Measurements from ENCODE around the gene IL22RA2. TPM values are rescaled to one million over a fixed set of nuclear protein-coding genes. Genes with fewer than 3 reads are reported as not detected.
A peak's percentile ranks its signal among the peaks of the same experiment; 100 is the strongest.

IL22RA2 gene
- total and polyA plus RNA-seq, 2 of the 13 experiments (the other 11 are each of a cell fraction or from before 2014, with no cell fraction given) = not detected

GRCh38 chr6:137134483-137134882 is 39.0 kb downstream of the IL22RA2 start:
- no peak for FAIRE-seq
- no peak for TF ChIP-seq ZNF776 (CRISPR knock-in tag; IDR thresholded peaks at IDR 0.05)
- TF ChIP-seq ZNF160 (CRISPR knock-in tag; IDR thresholded peaks at IDR 0.05) = peak; percentile 70; the same call in 1 of the 2 replicates
- in situ Hi-C loops (cut with HindIII; ENCODE audit: extremely low pct_ligation_motif_present, low pct_unique_long_range_greater_than_20kb) (no loop called here), intact Hi-C loops (cut with micrococcal nuclease; ENCODE audit: unreplicated experiment) (no loop called here)
- no peak overlapping the region for H3K27ac ChIP-seq (ENCODE audit: extremely low read length, insufficient read depth, low read length)
- no peak for DNase-seq (ENCODE audit: low spot score)
- ChIA-PET CTCF (ENCODE audit: low intra/inter-chr PET ratio, low total read pairs) (no interaction called here), POLR2A (no interaction called here)
- no peaks in the 10 kb centered on the region for H3K36me3 ChIP-seq (replicated peaks in 1 of 2; ENCODE audit: control insufficient read depth in 1 of 2, insufficient read depth in 2 of 2, low read length in 2 of 2)
- no peak overlapping the region for H2AFZ ChIP-seq (ENCODE audit: low read length)
- H4K20me1 ChIP-seq (ENCODE audit: insufficient read depth, low read length) = no peaks in the 10 kb centered on the region
- no peaks in the 10 kb centered on the region for H3K79me2 ChIP-seq (ENCODE audit: insufficient read depth, low read length)
- no TSS peak for BruUV-seq (replicated peaks)
- ATAC-seq = no peak
- no peak overlapping the region for H3K4me3 ChIP-seq (replicated peaks in 1 of 3; ENCODE audit: insufficient read depth in 1 of 3, low read depth in 2 of 3, low read length in 3 of 3)
- peaks cover 12% of the 10 kb centered on the region; the same call in 1 of the 2 replicates for H3K9me3 ChIP-seq (ENCODE audit: low read length)
- no peaks in the 10 kb centered on the region for H3K4me1 ChIP-seq (ENCODE audit: insufficient read depth, low read length)
- H3K4me2 ChIP-seq (ENCODE audit: low read depth, low read length) = no peak overlapping the region
- H3K9ac ChIP-seq (ENCODE audit: insufficient read depth, low read depth, low read length) = no peak overlapping the region
- WGBS (ENCODE audit: low lambda C conversion rate) = 0% methylated on average over 1 of the region's 1 CpG
- peaks cover 1 to 8% of the 10 kb centered on the region in 2 experiments; a peak in 2 of 5 replicates for H3K27me3 ChIP-seq (ENCODE audit: control insufficient read depth in 1 of 2, insufficient read depth in 2 of 2, low read length in 2 of 2)

DNA sequence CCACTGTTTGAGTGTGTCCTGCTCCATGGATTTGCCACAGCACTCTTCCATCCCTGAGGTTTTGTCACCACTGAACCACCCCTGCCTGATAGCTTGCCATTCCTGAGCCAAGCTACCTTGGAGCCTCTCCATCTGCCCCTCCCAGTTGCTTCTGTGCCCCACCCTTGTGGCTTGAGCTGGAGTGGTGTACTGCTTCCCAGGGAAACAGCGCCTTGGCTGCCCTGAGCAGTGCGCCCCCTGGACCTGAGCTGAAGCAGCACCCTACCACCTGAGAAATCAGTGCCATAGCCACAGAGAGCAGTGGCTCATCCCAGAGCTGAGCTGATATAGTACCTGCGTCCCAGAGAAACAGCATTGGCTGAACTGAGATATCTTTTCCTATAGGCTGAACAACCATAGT is 40.3 kb downstream of the IL22RA2 start:
- H3K4me3 ChIP-seq (replicated peaks in 1 of 3; ENCODE audit: insufficient read depth in 1 of 3, low read depth in 2 of 3, low read length in 3 of 3) = no peak overlapping the region
- peak; percentile 71 for ATAC-seq
- no TSS peak for BruUV-seq (replicated peaks)
- H2AFZ ChIP-seq (ENCODE audit: low read length) = no peak overlapping the region
- H3K4me2 ChIP-seq (ENCODE audit: low read depth, low read length) = no peak overlapping the region
- no peak overlapping the region for H3K27ac ChIP-seq (ENCODE audit: extremely low read length, insufficient read depth, low read length)
- in situ Hi-C loops (cut with HindIII; ENCODE audit: extremely low pct_ligation_motif_present, low pct_unique_long_range_greater_than_20kb) = no loop called here
- no peak for FAIRE-seq
- intact Hi-C loops (cut with micrococcal nuclease; ENCODE audit: unreplicated experiment) = no loop called here
- ChIA-PET POLR2A (no interaction called here), CTCF (ENCODE audit: low intra/inter-chr PET ratio, low total read pairs) (no interaction called here)
- H3K9ac ChIP-seq (ENCODE audit: insufficient read depth, low read depth, low read length) = no peak overlapping the region
- H3K9me3 ChIP-seq (ENCODE audit: low read length) = peaks cover 12% of the 10 kb centered on the region; the same call in 1 of the 2 replicates
- peaks cover 1 to 8% of the 10 kb centered on the region in 2 experiments; a peak in 2 of 5 replicates for H3K27me3 ChIP-seq (ENCODE audit: control insufficient read depth in 1 of 2, insufficient read depth in 2 of 2, low read length in 2 of 2)
- no peaks in the 10 kb centered on the region for H4K20me1 ChIP-seq (ENCODE audit: insufficient read depth, low read length)
- no peak for DNase-seq (ENCODE audit: low spot score)
- H3K79me2 ChIP-seq (ENCODE audit: insufficient read depth, low read length) = no peaks in the 10 kb centered on the region
- no peaks in the 10 kb centered on the region for H3K4me1 ChIP-seq (ENCODE audit: insufficient read depth, low read length)
- H3K36me3 ChIP-seq (replicated peaks in 1 of 2; ENCODE audit: control insufficient read depth in 1 of 2, insufficient read depth in 2 of 2, low read length in 2 of 2) = no peaks in the 10 kb centered on the region
- no peak for TF ChIP-seq ZNF30 (CRISPR knock-in tag; IDR thresholded peaks at IDR 0.05)
- peak; percentile 16; the same call in 1 of the 2 replicates for TF ChIP-seq STAG1 (CRISPR knock-in tag; IDR thresholded peaks at IDR 0.05)
- TF ChIP-seq ZNF510 (CRISPR knock-in tag; IDR thresholded peaks at IDR 0.05; ENCODE audit: low read depth) = no peak
- TF ChIP-seq, protein P1, sequence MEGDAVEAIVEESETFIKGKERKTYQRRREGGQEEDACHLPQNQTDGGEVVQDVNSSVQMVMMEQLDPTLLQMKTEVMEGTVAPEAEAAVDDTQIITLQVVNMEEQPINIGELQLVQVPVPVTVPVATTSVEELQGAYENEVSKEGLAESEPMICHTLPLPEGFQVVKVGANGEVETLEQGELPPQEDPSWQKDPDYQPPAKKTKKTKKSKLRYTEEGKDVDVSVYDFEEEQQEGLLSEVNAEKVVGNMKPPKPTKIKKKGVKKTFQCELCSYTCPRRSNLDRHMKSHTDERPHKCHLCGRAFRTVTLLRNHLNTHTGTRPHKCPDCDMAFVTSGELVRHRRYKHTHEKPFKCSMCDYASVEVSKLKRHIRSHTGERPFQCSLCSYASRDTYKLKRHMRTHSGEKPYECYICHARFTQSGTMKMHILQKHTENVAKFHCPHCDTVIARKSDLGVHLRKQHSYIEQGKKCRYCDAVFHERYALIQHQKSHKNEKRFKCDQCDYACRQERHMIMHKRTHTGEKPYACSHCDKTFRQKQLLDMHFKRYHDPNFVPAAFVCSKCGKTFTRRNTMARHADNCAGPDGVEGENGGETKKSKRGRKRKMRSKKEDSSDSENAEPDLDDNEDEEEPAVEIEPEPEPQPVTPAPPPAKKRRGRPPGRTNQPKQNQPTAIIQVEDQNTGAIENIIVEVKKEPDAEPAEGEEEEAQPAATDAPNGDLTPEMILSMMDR (CRISPR knock-in tag; IDR thresholded peaks at IDR 0.05) = 0 out of 2 replicates have a peak, but pooled peaks have one; percentile 11
- WGBS (ENCODE audit: low lambda C conversion rate) = 17% methylated on average over 3 of the region's 3 CpGs

Measured in HepG2 (cell line).